GM21381 (cell line): ENCODE data around the gene CLCN3.
A peak's percentile ranks its signal among the peaks of the same experiment; 100 is the strongest.
"Not testable (repeated sequence)": the region's sequence is repeated elsewhere in the genome, so short reads cannot be mapped to it uniquely, and the experiment has no call there.

ENCODE experiments used
- ATAC-seq: cut with Tn5 transposase; IDR thresholded peaks from one replicate; pipeline ENCODE4 v1.9.1; 2021; ENCODE audit warnings: mild to moderate bottlenecking, moderate library complexity; ENCODE audit not compliant: unreplicated experiment

CLCN3 gene

GRCh38 chr4:169652535-169652934 lies 32.2 kb downstream of the CLCN3 start:
- ATAC-seq = no peak

GRCh38 chr4:169655401-169655800 lies 35.0 kb downstream of the CLCN3 start:
- ATAC-seq = no peak

GRCh38 chr4:169657470-169658107 lies 37.2 kb downstream of the CLCN3 start:
- ATAC-seq = no peak

GRCh38 chr4:169658196-169658595 lies 37.8 kb downstream of the CLCN3 start:
- no peak for ATAC-seq

DNA sequence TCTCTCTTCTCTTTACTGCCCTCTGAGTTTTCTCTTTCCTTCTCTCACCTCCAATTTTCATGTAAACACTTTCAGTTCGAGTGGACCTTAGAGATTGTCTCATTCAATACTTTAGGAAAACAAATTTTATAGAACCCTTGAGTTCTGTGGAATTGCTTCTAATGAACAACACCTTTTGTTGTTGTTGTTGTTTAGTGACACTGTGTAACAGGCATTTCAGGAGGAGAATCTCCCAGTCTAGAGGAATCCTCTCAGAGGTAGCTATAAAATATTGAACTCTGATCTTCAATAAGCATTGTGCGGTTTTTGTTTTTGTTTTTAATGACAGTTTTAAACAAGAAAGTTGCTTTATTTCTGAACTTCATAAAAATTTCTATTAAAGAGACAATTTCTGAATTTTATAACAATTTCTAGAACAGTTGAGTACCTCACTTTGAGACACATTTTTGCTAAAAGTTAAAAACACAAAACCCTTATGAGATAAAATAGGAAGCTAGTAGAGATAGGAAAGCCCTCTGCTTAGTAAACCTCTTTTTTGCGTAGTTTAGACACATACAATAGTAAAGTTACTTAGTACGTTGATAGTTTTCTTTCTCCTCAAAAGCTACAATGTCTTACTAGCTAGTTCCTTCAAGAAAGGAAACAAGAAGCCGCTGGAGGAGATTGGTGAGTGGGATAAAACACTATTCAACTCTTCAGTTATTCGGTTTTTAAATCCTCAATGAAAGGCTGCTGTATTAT lies 38.8 kb downstream of the CLCN3 start:
- no peak for ATAC-seq

- ATAC-seq = peak; percentile 97
Measured at GRCh38 chr4:169659716-169660670, 39.6 kb downstream of the CLCN3 start.

DNA sequence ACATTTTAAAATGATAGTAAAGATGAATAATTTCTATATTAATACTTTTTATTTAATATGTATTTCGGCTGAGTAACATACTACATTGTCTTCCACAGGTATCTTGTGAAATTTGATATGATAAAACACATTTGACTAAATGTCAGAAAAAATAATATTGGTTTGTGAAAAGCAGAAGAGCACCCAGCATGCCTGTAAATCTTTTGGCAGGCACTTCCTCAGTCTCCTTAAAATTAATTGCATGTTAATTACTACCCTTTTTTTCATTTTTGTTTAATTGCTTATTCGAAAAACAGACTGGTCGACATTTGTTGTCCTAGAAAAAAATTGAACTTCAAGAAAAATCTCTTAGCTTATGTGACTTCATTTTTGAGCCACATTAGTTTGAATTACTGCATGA lies 40.6 kb downstream of the CLCN3 start:
- no peak for ATAC-seq

DNA sequence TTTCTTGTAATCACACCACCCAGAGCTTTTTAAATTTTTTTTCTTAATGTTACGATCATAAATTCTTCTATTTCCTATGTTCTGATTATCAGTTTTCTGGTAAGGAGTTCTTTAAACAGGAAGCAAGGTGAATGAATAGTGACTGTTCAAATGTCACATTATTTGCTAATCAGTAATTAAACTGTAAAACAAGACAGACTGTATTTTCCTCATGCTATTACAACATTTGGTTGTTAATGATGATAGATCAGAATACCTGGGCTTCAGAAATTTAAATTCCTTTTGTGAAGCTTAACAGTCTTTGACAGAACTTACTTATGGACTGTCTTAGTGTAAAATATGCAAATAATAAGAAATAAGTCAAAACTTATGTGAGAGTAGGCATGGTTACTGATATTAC lies 41.4 kb downstream of the CLCN3 start:
- no peak for ATAC-seq

GRCh38 chr4:169662206-169662605 lies 41.8 kb downstream of the CLCN3 start:
- ATAC-seq = no peak

- ATAC-seq = no peak
Measured at GRCh38 chr4:169663402-169663801, 43.0 kb downstream of the CLCN3 start.

GRCh38 chr4:169663831-169664230 lies 43.5 kb downstream of the CLCN3 start:
- ATAC-seq = no peak

GRCh38 chr4:169664615-169665014 lies 44.2 kb downstream of the CLCN3 start:
- no peak for ATAC-seq

DNA sequence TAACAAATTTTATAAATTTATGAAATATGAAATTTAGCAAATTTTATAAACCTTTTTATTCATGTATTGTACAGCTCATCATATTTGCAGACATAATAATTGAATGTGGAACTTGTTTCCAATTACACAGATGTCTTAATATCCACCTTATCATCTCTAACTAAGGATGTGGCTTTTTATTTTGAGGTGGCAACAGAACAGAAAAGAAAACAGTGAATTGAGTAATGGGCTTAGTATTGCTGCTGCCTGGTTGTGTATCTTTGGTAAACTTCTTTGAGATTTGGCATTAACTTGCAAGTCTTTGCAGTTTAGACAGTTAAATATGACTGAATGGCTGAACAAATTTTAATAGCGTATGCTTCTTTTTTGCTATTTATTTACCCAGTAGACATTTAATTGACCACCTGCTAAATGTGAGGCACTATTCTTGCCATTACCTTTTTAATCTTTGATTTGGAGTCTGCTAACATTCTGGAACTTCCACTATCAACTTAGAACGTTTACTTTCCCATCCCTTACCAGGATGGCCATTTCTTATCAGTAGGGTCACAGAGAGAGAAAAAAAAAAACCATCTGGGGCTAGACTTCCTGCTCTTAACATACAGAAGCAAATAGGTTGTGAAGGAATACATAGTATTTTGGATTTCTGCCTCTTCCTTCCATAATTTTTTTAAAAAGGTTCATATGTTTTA lies 44.8 kb downstream of the CLCN3 start:
- no peak for ATAC-seq

GRCh38 chr4:169668069-169668721 lies 47.8 kb downstream of the CLCN3 start:
- ATAC-seq = no peak

DNA sequence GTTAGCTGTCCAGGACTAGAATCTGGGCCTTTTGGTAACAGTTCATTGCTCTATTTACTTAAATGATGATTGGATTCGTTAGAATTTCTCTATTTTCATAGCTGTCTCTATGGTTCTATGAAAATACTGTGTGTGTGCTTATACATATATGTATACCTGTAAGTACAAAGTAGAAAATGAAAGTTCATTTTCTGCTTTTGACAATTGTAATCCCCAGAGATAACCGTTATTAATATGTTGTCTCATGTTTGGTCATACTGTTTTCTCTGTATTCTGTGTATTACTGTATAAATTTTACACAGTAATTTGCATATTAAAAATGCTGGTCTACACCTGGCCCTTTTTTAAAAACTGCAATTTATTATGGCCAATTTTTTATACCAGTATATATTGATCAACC lies 55.4 kb downstream of the CLCN3 start:
- peak; percentile 72 for ATAC-seq

DNA sequence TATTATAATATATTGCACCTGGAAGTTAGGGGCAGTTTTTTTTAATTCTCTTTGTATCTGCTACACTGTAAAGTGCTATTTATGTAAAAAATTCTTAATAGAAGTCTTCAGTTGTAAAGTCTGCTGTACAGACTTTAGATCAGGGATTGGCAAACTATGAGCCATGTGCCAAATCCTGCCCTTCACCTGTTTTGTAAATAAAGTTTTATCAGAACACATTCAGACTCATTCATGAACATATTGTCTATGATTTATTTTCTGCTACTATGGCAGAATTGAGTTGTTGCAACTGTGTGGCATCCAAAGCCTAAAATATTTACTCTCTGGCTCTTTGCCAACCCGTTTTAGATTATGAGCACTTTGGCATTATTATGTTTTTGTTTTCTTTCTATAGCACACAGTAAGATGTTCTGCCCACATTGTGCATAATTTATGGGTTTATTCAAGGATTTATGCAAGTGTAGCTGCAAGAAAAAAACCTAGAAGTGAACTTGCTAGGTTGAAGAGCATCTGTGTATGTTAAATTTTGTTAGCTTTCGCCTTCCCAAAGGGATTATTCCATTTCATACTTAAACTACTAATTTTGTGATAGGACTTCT lies 56.9 kb downstream of the CLCN3 start:
- ATAC-seq = no peak

DNA sequence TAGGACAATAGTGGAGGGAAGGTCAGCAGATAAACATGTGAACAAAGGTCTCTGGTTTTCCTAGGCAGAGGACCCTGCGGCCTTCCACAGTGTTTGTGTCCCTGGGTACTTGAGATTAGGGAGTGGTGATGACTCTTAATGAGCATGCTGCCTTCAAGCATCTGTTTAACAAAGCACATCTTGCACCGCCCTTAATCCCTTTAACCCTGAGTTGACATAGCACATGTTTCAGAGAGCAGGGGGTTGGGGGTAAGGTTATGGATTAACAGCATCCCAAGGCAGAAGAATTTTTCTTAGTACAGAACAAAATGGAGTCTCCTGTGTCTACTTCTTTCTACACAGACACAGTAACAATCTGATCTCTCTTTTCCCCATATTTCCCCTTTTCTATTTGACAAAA lies 58.1 kb downstream of the CLCN3 start:
- not testable (repeated sequence) for ATAC-seq

DNA sequence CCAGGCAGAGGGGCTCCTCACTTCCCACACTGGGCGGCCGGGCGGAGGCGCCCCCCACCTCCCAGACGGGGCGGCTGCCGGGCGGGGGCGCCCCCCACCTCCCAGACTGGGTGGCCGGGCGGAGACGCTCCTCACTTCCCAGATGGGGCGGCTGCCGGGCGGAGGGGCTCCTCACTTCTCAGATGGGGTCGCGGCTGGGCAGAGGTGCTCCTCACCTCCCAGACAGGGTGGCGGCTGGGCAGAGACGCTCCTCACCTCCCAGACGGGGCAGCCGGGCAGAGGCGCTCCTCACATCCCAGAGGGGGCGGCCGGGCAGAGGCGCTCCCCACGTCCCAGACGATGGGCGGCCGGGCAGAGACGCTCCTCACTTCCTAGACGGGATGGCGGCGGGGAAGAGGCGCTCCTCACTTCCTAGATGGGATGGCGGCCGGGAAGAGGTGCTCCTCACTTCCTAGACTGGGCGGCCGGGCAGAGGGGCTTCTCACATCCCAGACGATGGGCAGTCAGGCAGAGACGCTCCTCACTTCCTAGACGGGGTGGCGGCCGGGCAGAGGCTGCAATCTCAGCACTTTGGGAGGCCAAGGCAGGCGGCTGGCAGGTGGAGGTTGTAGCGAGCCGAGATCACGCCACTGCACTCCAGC lies 58.7 kb downstream of the CLCN3 start:
- ATAC-seq = not testable (repeated sequence)

DNA sequence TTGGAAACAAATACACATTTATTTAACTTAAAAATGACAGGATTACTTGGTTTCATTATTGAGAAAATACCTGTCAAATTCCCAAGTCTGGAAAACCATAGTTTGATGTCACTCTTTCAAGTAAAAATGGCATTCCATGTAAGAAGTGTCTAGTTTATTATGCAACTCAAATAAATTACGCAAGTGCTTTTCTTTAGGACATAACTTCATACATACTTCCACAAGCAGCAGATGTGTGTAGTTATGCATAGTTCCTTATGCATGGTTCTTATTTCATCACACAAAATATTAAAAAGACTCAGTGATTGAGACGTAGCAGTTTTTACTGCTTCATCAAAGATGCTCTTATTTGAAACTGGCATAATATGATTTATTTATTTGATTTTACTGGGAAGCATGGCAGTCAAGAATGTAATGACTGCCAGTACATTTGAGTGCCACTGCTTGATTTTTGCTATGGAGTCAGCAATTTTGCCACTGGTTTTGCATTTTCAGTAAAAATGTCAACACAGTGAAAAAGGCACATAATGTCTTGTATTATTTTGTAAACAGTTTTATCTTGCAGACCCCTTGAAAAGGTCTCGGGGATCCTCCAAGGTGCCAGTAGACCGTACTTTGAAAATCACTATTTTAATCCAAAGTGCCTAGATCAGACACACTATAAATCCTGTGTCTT lies 62.1 kb downstream of the CLCN3 start:
- ATAC-seq = no peak
